ENCODE results near the gene PLAC8L1. TPM values are rescaled to one million over a fixed set of nuclear protein-coding genes. Genes with fewer than 3 reads are reported as not detected.

Gene PLAC8L1
- total and polyA plus RNA-seq, 2 of the 13 experiments (the other 11 are each of a cell fraction or from before 2014, with no cell fraction given) = 0.44 TPM; not detected in 1

DNA sequence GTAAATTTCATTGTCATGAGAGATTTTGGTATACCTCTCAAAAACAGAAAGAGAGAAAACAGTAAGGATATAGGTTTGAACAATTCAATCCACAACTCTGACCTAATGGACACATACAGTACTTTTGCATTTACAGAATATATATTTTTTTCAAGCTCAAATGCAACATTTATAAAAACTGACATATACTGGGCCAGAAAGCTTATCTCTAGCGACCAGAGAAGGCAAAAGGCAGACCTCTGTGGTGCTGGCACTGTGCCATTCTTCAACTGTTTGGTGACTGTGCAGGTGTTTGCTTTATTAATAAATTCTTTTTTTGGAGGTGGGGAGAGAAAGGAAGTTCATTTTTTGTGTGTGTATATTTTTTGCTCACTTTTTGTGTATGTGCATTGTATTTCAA lies 6.0 kb upstream of the PLAC8L1 start (continued):
- TF ChIP-seq ZNF646 (CRISPR knock-in tag; IDR thresholded peaks at IDR 0.05) (no peak), ZNF703 (CRISPR knock-in tag; IDR thresholded peaks at IDR 0.05; ENCODE audit: borderline replicate concordance) (no peak), ZIK1 (CRISPR knock-in tag; IDR thresholded peaks at IDR 0.05; ENCODE audit: borderline replicate concordance, low read depth) (no peak)

DNA sequence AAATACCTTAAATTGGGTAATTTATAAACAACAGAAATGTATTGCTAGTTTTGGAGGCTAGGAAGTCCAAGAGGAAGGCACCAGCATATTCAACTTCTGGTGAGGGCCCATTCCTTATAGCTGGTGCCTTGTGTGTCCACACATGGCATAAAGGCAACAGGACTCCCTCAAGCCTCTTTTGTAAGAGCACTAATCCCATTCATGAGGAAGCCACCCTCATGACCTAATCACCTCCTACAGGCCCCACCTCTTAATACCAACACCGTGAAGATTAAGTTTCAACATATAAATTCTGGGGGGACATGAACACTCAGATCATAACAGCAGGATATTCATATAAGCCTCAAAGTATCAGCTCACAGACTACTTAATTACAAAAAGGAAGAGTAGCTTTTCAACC lies 4.0 kb upstream of the PLAC8L1 start:
- in situ Hi-C loops (cut with HindIII; ENCODE audit: extremely low pct_ligation_motif_present, low pct_unique_long_range_greater_than_20kb) = no loop called here
- no peak for FAIRE-seq
- TF ChIP-seq CERS6 (CRISPR knock-in tag; IDR thresholded peaks at IDR 0.05) = no peak
- TF ChIP-seq KMT2B (CRISPR knock-in tag; IDR thresholded peaks at IDR 0.05) = no peak
- no peak for TF ChIP-seq ZNF788 (CRISPR knock-in tag; IDR thresholded peaks at IDR 0.05; ENCODE audit: borderline replicate concordance)
- no peak for TF ChIP-seq ZNF709 (CRISPR knock-in tag; IDR thresholded peaks at IDR 0.05)
- TF ChIP-seq SMARCE1 (IDR thresholded peaks at IDR 0.05; ENCODE audit: borderline replicate concordance) = no peak
- no peak for TF ChIP-seq XBP1 (CRISPR knock-in tag; IDR thresholded peaks at IDR 0.05)
- no peak for TF ChIP-seq ZKSCAN8 (CRISPR knock-in tag; IDR thresholded peaks at IDR 0.05; ENCODE audit: borderline replicate concordance)
- TF ChIP-seq CBX2 (IDR thresholded peaks at IDR 0.05; ENCODE audit: low read depth, low read length) = no peak
- no peak for TF ChIP-seq CBX2 (CRISPR knock-in tag; IDR thresholded peaks at IDR 0.05; ENCODE audit: low read depth)
- TF ChIP-seq JUND (CRISPR knock-in tag; IDR thresholded peaks at IDR 0.05) = no peak
- no peak for TF ChIP-seq ZBTB7A (CRISPR knock-in tag; IDR thresholded peaks at IDR 0.05)
- TF ChIP-seq TP53 (CRISPR knock-in tag; conservative IDR thresholded peaks at IDR 0.05) = no peak
- TF ChIP-seq, protein P1, sequence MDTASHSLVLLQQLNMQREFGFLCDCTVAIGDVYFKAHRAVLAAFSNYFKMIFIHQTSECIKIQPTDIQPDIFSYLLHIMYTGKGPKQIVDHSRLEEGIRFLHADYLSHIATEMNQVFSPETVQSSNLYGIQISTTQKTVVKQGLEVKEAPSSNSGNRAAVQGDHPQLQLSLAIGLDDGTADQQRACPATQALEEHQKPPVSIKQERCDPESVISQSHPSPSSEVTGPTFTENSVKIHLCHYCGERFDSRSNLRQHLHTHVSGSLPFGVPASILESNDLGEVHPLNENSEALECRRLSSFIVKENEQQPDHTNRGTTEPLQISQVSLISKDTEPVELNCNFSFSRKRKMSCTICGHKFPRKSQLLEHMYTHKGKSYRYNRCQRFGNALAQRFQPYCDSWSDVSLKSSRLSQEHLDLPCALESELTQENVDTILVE (CRISPR knock-in tag; IDR thresholded peaks at IDR 0.05) = no peak
- no peak for TF ChIP-seq SNAPC2 (CRISPR knock-in tag; IDR thresholded peaks at IDR 0.05)
- no peak for TF ChIP-seq ZNF20 (CRISPR knock-in tag; IDR thresholded peaks at IDR 0.05)

More for the DNA sequence above, 4.0 kb upstream of the PLAC8L1 start:
- ATAC-seq = no peak
- H3K4me1 ChIP-seq (ENCODE audit: insufficient read depth, low read length) = no peaks in the 10 kb centered on the region
- H3K79me2 ChIP-seq (ENCODE audit: insufficient read depth, low read length) = no peaks in the 10 kb centered on the region
- ChIA-PET POLR2A (no interaction called here), CTCF (ENCODE audit: low intra/inter-chr PET ratio, low total read pairs) (no interaction called here)
- H2AFZ ChIP-seq (ENCODE audit: low read length) = no peak overlapping the region
- no peaks in the 10 kb centered on the region for H3K9me3 ChIP-seq (ENCODE audit: low read length)
- no peak overlapping the region for H3K4me2 ChIP-seq (ENCODE audit: low read depth, low read length)
- no peaks in the 10 kb centered on the region for H4K20me1 ChIP-seq (ENCODE audit: insufficient read depth, low read length)
- H3K36me3 ChIP-seq (replicated peaks in 1 of 2; ENCODE audit: control insufficient read depth in 1 of 2, insufficient read depth in 2 of 2, low read length in 2 of 2) = peaks cover 0 to 23% of the 10 kb centered on the region in 2 experiments; a peak in 4 of 5 replicates
- no peak overlapping the region for H3K27ac ChIP-seq (ENCODE audit: extremely low read length, insufficient read depth, low read length)
- H3K4me3 ChIP-seq (replicated peaks in 1 of 3; ENCODE audit: insufficient read depth in 1 of 3, low read depth in 2 of 3, low read length in 3 of 3) = no peak overlapping the region
- no peak for DNase-seq (ENCODE audit: low spot score)
- 90% methylated on average over 1 of the region's 1 CpG for WGBS (ENCODE audit: low lambda C conversion rate)
- BruUV-seq (replicated peaks) = no TSS peak
- H3K27me3 ChIP-seq (ENCODE audit: control insufficient read depth in 1 of 2, insufficient read depth in 2 of 2, low read length in 2 of 2) = no peaks in the 10 kb centered on the region
- H3K9ac ChIP-seq (ENCODE audit: insufficient read depth, low read depth, low read length) = no peak overlapping the region
- intact Hi-C loops (cut with micrococcal nuclease; ENCODE audit: unreplicated experiment) = no loop called here
